Measurements from ENCODE around the gene CDK11B.
A peak's percentile ranks its signal among the peaks of the same experiment; 100 is the strongest.
"Not testable (repeated sequence)": the region's sequence is repeated elsewhere in the genome, so short reads cannot be mapped to it uniquely, and the experiment has no call there.

CDK11B gene

DNA sequence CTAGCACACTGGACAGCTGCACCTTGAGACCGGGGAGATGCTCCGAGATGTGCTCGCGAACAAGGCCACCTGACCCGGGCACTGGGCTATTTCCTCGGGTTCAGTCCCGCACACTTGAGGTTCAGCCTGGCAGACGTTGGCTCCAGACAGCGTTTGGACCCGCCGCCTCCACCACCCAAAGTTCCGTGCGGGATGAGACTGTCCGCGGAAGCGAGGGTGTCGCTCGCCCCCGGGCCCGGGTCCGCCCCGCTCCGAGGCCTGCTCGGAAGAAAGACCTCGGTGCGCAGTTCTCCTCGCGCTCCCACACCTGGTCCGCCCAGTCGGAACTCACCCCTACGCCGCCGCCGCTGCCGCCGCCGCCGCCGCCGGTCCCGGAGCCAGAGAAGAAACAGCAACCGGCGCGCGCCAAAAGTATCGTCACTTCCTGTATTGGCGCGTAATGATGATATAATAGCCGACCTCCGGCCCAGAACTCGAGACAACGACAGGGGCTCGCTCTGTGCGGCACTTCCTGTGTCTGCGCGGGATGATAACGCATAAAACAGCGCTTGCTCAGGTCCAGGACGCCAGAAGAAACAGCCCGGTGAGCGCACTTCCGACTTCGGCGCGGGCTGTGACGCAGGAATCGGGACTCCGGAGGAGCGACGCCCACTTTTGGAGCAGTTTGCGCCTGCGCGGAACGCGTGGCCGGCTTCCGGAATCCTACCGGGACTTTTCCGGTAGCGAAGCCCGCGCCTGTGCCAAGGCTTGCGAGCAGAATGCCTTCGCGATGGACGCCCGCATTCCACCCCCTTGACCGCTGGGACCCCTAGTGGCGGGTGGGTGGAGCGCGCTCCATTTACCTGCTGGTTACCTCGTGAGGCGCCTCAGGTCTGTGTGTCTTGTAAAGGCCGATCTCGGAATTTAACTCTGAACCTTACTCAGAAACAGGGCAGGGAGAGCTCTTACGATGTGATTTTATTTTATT, at the start of gene CDK11B:
Gene CDK11B (minus strand): TSS at position 422 of the 967 bp plus-strand sequence. CDS start 1,519 bp downstream, outside the sequence.
- DNase-seq: peak; percentile 99 to 100

DNA sequence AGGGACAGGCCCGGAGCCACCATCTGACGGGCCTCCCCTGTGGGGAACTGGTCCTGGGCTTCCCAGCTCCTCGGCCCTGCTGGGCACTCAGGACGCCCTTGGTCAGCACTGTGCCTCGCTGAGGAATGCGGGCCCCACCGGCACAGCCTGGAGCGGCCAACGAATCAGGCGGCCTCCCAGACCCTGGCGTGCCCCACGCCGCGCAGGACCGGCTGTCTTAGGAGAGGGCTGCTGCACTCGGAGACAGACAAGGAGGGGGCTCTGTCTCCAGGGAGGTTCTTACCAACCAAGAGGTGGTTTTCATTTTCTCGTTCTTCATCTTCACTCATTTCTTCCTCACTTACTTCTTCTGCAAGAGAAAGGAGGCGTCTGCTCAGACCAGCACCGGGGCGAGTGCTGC, 49.1 kb upstream of the CDK11B start:
- DNase-seq: not testable (repeated sequence)

DNA sequence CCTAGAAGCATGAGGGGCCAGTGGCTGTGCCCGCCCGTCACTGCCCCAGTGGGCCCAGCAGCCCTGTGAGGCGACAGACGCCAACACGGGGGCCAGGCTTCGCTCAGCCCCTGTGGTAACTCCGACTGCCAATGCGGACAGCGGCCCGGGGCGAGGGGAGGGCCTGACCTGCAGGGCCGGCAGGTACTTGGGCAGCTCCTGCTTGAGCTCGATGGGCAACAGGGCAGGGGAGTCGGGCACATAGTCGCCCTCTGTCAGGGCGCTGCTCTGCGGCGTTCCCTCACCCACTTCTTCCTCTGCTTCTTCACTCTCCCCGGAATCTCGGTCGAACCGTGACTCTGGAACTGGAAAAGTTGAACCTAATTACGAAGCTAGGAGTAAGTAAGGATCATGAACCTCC, 48.4 kb upstream of the CDK11B start:
- not testable (repeated sequence) for DNase-seq

DNA sequence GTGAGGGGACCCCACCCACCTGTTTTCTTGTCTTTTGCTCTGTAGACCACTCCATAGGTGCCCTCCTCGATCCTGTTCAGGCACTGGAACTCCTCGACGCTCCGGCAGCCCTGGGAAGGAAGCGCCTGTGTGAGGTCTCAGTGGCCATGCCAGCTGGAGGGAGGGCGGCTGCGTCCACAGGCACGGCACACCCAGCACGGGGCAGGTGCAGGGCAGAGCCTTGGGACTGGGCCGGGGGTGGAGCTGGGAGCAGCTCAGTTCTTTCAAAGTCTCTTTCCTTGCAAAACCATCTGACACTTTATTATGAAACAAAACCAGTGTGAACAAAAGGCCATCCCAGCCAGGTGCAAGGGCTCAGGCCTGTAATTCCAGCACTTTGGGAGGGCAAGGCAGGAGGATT, 46.8 kb upstream of the CDK11B start:
- DNase-seq: not testable (repeated sequence)

DNA sequence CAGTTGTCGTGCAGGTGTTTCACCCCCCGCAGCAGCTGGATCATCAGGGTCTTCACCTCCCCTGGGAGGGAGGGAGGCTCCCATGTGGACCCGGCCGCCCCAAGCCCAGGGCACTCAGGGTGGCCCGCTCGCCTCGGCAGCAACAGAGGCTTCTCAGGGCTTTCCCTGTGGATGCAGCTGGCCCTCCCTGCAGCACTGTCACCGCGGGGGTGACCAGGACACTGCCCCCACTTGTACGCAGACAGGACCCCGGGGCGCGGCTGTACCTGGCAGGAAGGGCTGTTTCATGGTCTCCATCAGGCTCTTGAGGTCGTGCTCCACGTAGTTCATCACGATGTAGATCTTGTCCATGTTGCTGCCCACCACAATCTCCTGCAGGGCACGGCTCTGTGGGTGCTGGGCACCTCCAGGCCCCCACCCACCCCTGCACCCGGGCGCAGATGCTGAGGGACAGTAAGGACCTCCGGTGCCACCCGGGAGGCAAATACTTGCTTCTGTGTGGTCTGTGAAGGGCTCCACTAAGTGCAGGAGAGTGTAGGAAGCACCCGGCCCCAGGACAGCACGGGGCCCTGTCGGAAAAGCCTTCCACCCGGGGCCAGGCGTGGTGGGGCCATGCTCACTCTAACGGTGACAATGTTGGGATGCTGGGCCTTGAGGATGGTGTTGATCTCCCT, 45.6 kb upstream of the CDK11B start:
- DNase-seq: not testable (repeated sequence)

DNA sequence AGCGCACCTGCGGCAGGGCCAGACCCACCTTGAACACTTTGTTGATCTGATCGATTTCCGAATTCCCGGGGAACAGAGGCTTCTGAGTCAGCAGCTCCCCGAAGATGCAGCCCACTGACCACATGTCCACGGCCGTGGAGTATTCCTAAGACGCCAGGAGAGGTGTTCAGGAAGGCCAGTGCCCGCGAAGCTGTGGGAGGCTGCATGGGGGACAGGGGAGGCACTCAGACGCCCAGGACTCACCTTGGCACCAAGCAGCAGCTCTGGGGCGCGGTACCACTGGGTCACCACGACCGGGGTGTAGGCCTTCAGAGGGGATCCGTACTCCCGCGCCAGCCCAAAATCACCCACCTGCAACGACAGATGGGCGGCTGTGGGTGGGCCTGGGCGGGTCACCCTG, 45.0 kb upstream of the CDK11B start:
- no peak for DNase-seq

DNA sequence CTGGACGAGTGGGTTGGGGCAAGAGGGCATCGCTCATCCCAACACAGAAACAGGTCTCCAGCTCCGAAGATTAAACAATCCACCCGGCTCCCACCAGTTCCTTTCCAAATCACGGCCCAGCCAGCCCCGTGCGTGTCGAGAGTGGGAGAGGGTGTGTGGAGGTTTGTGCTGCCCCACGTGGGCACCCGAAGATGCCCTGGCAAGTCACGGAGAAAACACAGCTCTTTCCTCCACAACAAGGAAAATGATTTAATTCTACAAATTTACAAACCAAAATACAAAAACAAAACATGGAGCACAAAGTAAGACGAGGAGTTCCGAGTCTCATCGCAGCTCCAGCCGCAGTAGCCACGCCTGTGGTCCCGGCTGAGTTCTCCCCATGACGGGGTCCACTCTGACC, 43.7 kb upstream of the CDK11B start:
- DNase-seq: not testable (repeated sequence)

DNA sequence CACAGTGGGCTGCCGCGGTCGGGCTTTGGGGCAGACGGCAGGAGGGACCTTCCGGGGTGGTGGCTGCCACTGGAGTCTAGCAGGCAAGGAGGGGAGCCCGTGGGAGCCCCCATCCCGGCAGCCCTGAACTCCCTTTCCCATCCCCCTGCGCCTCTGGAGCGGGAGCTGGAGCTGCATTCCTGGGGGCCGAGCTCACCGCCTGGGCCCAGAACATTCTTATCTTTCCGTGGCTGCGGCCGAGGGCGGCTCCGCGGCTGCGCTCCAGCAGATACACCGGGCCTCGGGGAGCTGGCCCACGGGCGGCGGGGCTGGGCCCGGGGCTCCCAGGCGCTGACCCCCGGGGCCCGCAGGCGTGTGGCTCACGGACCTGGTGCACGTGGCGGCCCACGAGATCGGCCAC, 41.8 kb upstream of the CDK11B start:
- not testable (repeated sequence) for DNase-seq

DNA sequence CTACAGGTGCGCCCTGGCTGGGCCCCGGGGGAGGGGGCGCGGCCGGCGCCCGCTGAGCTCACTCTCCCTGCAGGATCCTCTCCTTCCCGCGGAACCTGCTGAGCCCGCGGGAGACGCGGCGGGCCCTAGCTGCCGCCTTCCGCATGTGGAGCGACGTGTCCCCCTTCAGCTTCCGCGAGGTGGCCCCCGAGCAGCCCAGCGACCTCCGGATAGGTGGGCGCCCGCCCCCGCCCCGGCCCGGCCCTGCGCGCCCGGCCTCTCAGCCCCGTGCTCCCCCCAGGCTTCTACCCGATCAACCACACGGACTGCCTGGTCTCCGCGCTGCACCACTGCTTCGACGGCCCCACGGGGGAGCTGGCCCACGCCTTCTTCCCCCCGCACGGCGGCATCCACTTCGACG, 41.3 kb upstream of the CDK11B start:
- not testable (repeated sequence) for DNase-seq

DNA sequence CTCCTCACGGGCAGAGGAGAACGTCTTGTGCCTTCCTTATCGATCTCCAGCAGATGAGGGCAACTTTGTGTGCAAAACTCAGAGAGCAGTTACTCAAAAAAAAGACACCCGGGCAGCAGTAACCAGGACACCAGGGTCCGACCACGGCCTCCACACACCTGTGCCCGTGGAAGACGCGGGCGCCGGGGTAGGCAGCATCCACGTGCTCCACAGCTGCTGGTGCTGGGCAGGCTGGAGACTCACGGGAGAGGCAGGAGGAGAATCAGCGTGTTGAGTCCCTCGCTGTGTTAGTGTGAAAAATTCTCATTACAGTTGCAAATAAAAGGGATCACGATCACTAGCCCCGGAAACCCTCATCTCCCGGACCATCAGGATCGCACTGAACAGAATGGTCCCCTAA, 40.3 kb upstream of the CDK11B start:
- not testable (repeated sequence) for DNase-seq

DNA sequence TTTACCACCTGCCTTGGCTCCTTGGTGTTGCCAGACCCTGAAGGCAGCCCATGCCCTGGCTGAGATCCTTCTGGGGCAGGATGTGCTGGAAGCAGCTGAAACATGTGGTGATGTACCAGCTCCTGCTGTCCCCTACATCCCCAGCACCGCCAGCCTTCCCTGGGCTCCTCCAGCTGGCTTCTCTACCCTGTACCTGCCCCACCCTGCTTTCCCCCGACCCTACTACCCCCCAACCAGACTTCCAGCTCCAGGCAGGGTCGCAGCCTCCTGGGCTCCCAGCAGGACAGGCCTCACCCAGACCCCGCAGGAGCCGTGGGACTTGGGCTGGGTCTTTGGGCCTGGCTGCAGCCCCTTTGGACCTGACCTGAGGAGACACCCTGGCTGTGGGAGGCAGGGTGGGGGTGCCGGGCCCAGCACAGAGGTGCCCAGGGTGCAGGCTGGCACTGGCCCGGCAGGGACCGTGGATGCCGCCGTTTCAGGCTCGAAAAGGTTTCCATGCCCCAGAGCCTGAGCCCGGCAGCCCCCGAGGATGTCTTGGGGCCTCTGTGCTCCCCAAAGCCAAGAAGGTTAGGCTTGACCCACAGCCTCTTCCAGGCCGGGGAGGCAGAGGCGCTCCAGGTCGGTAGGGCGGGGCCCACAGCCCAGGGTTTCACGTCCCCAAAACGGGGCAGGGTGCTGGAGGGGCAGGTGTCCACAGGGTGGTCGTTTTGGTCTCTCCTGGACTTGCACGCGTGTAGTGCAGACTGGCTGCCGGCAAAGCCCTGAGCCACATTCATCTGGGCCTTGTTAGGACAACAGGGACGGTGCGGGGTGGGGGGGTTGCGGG, 38.8 kb upstream of the CDK11B start:
- peak in 1 of 2 experiments; percentile 3 for DNase-seq

DNA sequence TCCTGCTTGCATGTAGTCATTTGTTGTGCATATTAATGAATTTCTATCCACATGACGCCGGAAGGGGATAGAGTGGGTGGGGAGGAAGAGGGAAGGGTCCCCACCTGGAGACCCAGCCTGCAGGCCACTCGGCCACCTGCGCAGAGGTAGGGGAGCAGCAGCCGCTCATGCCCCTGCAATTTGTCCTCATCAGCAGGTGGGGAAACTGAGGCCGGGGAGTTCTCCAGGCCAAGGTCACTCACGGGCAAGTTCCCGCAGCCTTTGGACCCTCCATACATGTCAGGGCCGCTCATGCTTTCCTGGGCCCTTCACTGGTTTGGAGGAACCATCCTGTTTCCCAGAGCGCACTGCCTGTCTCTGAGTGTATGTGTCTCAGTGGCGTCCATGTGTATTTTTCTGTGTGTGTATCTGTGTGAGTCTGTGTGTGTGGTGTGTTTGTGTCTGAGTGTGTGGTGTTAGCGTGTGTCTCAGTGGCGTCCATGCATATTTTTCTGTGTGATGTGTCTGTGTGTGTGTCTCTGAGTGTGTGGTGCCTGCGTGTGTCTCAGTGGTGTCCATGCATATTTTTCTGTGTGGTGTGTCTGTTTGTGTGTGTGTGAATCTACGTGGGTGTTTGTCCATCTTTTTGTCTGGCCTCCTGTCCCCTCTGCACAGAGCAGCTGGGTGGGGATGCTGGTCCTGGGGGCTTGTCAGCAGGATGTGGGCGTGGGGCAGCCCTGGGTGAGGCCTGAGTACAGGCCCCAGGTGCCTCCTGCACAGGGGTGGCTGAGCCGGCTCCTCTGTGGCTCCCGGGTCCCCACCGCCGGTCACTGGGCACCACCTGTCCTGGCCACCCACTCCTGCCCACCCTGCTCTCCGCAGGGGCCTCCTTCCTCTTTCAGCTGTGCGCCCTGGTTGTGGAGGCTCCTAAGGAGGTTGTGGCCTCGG, 37.9 kb upstream of the CDK11B start:
- not testable (repeated sequence) for DNase-seq

DNA sequence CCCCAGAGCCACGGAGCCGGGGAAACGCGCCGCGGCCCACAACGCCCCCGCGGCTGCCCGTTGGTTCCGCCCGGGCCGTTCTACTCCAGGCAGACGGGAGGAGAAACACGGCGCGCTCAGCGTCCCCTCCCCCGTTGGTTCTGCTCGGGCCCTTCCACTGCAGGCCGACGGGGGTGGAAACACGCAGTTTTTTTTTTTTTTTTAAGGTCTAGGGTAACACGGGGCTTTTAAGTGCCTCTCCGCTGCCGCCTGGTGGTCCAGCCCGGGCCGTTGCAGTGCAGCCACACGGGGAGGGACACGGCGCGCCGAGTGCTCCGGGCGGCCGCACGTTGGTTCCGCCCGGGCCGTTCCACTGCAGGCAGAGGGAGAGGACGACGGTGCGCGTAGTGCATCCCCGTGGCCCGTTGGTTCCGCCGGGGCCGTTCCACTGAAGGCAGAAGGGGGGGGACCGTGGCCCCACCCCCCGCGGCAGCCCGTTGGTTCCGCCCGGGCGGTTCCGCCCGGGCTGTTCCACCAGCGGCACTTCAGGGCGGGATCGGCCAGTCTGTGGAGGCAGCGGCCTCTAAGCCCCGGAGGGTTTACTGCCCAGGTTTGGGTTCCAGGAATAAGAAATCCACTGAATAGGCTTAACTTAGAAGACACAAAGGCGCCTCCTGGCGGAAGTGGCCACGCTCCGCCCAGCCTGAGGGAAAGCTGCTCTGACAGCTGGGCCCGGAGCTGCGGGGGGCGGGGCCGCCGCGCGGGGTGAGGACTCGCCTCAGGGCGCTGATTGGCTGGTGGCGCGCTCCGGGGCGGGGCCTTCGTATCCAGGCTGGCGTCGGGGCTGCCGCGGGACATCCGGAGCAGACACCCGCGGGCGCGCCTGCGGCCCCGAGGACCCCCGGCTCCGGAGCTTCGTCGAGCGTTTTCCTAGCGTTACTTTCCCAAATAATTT, 34.2 kb upstream of the CDK11B start, which contains the start of gene SLC35E2B:
Gene SLC35E2B (minus strand): TSS at position 82 of the 934 bp plus-strand sequence. CDS start 16,096 bp downstream, outside the sequence.
- peak; percentile 71 to 76 for DNase-seq

DNA sequence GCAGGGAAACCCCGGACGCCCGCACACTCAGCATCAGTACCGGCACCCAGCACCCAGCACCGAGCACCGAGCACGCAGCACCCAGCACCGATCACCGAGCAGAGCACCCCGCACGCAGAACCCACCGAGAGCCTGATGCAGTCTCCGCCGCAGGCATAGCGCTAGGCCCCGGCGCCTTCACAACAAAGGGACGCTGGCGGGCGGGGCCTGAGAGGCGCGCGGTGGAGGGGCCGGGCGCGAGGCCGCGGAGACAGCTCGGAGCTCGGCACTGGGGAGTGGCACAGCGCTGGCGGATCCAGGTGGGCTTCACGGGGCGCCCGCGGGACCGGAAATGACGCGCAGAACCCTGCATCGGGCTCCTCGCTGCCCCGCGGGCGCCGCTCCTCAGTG, 33.5 kb upstream of the CDK11B start:
- peak; percentile 43 to 44 for DNase-seq

DNA sequence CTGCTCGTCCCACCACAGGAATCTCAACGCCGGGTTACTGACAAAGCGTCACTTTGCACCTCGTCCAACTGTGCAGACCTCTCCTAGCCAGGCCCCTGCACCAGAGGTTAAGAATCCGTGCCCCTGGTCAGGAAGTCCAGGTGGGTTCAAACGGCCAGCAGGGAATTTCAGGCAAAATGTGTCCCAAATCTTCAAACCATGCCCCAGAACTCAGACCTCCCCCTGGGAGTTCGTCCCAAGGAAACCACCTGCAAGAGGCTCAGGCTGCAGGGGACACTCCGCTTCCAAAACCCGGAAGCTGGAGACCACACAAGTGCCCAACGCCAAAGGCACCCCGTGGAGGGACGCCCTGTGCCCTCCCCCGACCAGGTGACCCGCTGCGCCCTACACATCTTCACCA, 32.6 kb upstream of the CDK11B start:
- not testable (repeated sequence) for DNase-seq

DNA sequence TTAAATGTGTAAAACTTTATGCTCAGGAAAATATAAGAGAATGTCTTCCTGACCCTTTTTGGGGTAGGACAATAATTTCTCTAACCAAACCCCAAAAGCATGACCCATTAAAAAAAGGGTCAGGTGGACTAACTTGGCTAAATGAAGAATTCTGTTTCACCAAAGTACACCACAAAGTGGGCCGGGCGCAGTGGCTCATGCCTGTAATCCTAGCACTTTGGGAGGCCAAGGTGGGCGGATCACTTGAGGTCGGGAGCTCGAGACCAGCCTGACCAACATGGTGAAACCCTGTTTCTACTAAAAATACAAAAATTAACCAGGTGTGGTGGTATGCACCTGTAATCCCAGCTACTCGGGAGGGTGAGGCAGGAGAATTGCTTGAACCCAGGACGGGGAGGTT, 30.7 kb upstream of the CDK11B start:
- DNase-seq: not testable (repeated sequence)

DNA sequence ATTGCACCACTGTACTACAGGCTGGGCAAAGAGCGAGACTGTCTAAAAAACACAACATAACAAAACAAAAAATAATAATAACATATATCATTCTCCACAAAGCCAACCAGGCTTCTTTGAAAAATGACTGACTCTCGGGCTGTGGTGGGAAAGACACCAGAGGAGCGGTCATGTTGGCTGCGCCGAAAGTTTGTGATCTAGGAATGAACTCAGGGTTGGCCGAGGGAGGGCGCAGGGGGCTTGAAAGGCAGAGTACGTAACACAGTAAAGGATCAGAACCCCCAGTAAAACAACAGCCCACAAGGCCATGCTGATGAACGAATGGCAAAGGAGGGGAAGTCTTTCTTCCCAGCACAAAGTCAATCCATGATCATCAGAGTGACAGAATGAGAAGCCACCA, 29.0 kb upstream of the CDK11B start:
- DNase-seq: no peak

DNA sequence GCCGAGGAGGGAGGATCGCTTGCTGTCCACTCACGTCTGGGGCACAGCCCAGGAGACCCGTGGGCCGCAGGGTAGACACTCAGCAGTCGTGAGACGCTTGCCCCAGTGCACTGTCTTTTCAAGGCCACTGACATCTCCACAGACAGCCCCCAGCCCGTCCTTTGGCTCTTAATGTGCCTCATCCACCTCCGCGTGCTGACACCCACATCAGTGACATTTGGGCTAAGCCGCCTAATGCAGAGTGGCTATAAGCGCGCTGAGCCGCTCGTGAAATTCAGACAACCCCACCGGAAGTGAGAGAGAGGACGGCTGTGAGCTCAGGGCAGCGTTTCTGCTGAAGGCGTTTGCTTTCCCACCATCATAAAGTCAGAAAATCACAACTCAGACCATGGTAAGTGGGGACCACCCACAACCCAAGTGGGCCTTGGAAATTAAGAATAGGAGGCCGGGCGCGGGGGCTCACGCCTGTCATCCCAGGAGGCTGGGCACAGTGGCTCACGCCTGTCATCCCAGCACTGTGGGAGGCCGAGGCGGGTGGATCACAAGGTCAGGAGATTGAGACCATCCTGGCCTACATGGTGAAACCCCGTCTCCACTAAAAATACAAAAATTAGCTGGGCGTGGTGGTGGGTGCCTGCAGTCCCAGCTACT, 25.4 kb upstream of the CDK11B start:
- DNase-seq: no peak

DNA sequence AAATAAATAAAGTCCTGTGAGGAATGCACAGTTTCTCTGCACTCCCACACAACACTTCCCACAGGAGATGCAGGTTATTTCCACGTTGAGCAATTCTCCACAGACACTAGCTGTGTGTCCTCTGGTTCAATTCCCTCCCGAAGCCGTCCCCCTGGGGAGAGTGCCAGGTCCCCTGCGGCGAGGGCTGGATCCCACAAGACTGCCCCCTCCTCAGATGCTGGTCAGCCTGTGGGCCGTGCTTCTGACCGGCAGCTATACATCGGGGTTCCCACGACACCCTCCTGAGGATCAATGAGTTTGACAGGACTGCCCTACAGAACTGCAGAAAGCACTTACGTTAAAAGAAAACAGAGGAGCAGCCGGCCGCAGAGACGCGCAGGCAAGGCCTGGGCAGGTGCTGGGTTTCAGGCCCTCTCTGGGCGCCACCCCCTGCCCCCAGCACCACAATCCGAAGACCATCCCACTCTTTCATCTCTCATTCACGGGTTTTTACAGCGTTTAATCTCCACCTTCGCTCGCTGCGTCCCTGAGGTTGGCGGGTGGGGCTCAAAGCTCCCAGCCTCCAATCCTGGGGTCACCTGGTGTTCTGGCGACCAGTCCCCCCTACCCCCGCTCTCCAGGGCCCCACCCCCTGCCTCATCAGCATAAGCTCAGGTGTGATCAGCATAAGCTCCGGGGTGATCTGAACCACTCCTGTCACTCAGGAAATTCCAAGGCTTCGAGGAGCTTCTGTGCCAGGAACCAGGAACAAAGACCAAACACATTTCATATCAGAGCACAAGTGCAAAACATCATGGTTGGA, 24.5 kb upstream of the CDK11B start:
- DNase-seq: no peak
